Right lobe of liver (tissue), 6 donors: Measurements from ENCODE around the gene EPHA10. TPM values are rescaled to one million over a fixed set of nuclear protein-coding genes. Genes with fewer than 3 reads are reported as not detected.

Source experiments
- ATAC-seq, 4 donors: fragments of 200-7000 bp; cut with Tn5 transposase; one replicate each; pipeline ENCODE4 v1.9.1; 2020; ENCODE audit warnings: mild to moderate bottlenecking in 4 of 4, moderate library complexity in 4 of 4
- DNase-seq, 3 donors: peaks; one replicate each; pipeline ENCODE4 v3.0.0-alpha.2; 2020
- H3K27ac ChIP-seq, 3 donors: fragments of 200-600 bp; one replicate each; pipeline ENCODE4 v1.8.0; 2022
- H3K27me3 ChIP-seq, 2 donors: fragments of 200-600 bp; one replicate each; pipeline ENCODE4 v1.8.0; 2022
- H3K36me3 ChIP-seq, 4 donors: fragments of 200-600 bp; sonication (generic) in 1 of 4; one replicate each; pipeline versions ENCODE4 v1.5.1 to v1.8.0; 2017 to 2022; ENCODE audit warnings: control low read depth in 1 of 4
- H3K4me1 ChIP-seq, 4 donors: fragments of 200-600 bp; sonication (generic) in 1 of 4; one replicate each; pipeline versions ENCODE4 v1.5.1 to v1.8.0; 2017 to 2022; ENCODE audit warnings: control low read depth in 1 of 4
- H3K4me3 ChIP-seq, 3 donors: fragments of 200-600 bp; one replicate each; pipeline ENCODE4 v1.8.0; 2022
- H3K9me3 ChIP-seq, 4 donors: fragments of 200-600 bp; sonication (generic) in 1 of 4; one replicate each; pipeline versions ENCODE4 v1.5.1 to v1.8.0; 2017 to 2022; ENCODE audit warnings: control low read depth in 1 of 4
- CTCF ChIP-seq, 4 donors: fragments of 200-600 bp in 3 of 4; fragments of 450-650 bp in 1 of 4; IDR thresholded peaks; one replicate each; pipeline versions ENCODE4 v1.5.1 to v1.8.0; 2016 to 2022; ENCODE audit warnings: antibody characterized with exemption in 4 of 4, mild to moderate bottlenecking in 2 of 4
- POLR2A ChIP-seq: fragments of 450-650 bp; IDR thresholded peaks from one replicate; pipeline ENCODE4 v1.6.1; 2017; ENCODE audit warnings: antibody characterized with exemption, mild to moderate bottlenecking
- WGBS: methylation state at CpG from one replicate; pipeline ENCODE4 v1.1.6; 2018; ENCODE audit warnings: low coverage, low lambda C conversion rate; ENCODE audit not compliant: insufficient coverage; ENCODE audit errors: missing lambda C conversion rate; 5-methylcytosine and 5-hydroxymethylcytosine counted together
- intact Hi-C, 2 donors: fragments of 100-400 bp; cut with DNase I; formaldehyde crosslinking; loops; one replicate each; pipeline versions ENCODE4 v1.11.2 to v1.14.1; 2022
- total RNA-seq, 6 experiments: library from RNA; depleted of rRNA in 2 of 6; stranded (reverse); fragments of >200 nt in 2 of 6; fragmentation: NEBNext Ultra II Directional in 3 of 6; extraction: Animal tissue kit (Norgen Biotek cat#: 25700) in 3 of 6; gene quantifications; one replicate each; pipeline versions ENCODE4 v1.1.0 to v1.2.4, GENCODE V29; 2016 to 2023
- donor health status: DM: no; HTN: yes; CAD: no.
- donor health status: DM: no; HTN: no; CAD: no.
- donor health status: DM: no; HTN: no; CAD: no.
- donor health status: DM: no; HTN: yes; CAD: no.
- donor health status: DM: no; HTN: yes; CAD: no.

EPHA10 gene
- total RNA-seq, 6 experiments from 2014 or later: 0.07 to 0.16 TPM; not detected in 4

GRCh38 chr1:37809942-37810341 lies 45.0 kb upstream of the EPHA10 start:
- intact Hi-C loops: no loop called here
- TF ChIP-seq CTCF (IDR thresholded peaks at IDR 0.05): no peak
- no peak for TF ChIP-seq POLR2A
- no peak for DNase-seq
- Histone ChIP-seq H3K27ac (no peak overlapping the region), H3K9me3 (no peaks in the 10 kb centered on the region), H3K36me3 (peaks cover 3 to 19% (median 8%) of the 10 kb centered on the region in 4 donors), H3K4me3 (no peak overlapping the region), H3K4me1 (peaks cover 0 to 20% (median 7%) of the 10 kb centered on the region in 4 donors), H3K27me3 (no peaks in the 10 kb centered on the region)
- no peak for ATAC-seq
- 22% methylated on average over 2 of the region's 2 CpGs for WGBS

- peaks cover 10 to 32% (median 21%) of the 10 kb centered on the region in 4 donors for H3K36me3 ChIP-seq
- H3K27me3 ChIP-seq: no peaks in the 10 kb centered on the region
- H3K4me3 ChIP-seq: peak overlapping the region; percentile 87 to 95 (median 92)
- no peak for TF ChIP-seq CTCF (IDR thresholded peaks at IDR 0.05)
- TF ChIP-seq POLR2A: peak; percentile 34
- 4% methylated on average over 21 of the region's 54 CpGs for WGBS
- H3K9me3 ChIP-seq: no peaks in the 10 kb centered on the region
- H3K27ac ChIP-seq: peak overlapping the region; percentile 75 to 90 (median 87)
- peak; percentile 67 to 79 (median 78) for ATAC-seq
- peak; percentile 82 to 94 (median 90) for DNase-seq
- H3K4me1 ChIP-seq: peaks cover 0 to 20% (median 7%) of the 10 kb centered on the region in 4 donors
- intact Hi-C loops: no loop called here
Measured at GRCh38 chr1:37808369-37809319, 43.7 kb upstream of the EPHA10 start.

- Histone ChIP-seq H3K36me3 (peaks cover 11 to 41% (median 25%) of the 10 kb centered on the region in 4 donors), H3K27me3 (no peaks in the 10 kb centered on the region), H3K9me3 (no peaks in the 10 kb centered on the region), H3K4me1 (peaks cover 0 to 20% (median 7%) of the 10 kb centered on the region in 4 donors), H3K4me3 (peak within 1 kb of the TSS; percentile 87 to 95 (median 92)), H3K27ac (peak within 1 kb of the TSS; percentile 75 to 90 (median 87))
- WGBS: 0% methylated on average over 23 of the region's 95 CpGs
- ATAC-seq: peak; percentile 88 to 92 (median 90)
- intact Hi-C loops: no loop called here
- peak; percentile 96 to 97 (median 96) for DNase-seq
- TF ChIP-seq POLR2A (peak; percentile 85), CTCF (IDR thresholded peaks at IDR 0.05) (no peak)
Measured at GRCh38 chr1:37807555-37808368, 42.8 kb upstream of the EPHA10 start, which contains the start of the genes C1orf122 and YRDC. C1orf122 (plus strand) TSS chr1:37807790; CDS start chr1:37808405, 615 bp downstream. YRDC (minus strand) TSS chr1:37808208; CDS start chr1:37808180, 28 bp downstream.

GRCh38 chr1:37807220-37807554 lies 42.3 kb upstream of the EPHA10 start:
- peaks cover 0 to 20% (median 7%) of the 10 kb centered on the region in 4 donors for H3K4me1 ChIP-seq
- TF ChIP-seq POLR2A: no peak
- no peak for TF ChIP-seq CTCF (IDR thresholded peaks at IDR 0.05)
- WGBS: 13% methylated on average over 9 of the region's 9 CpGs
- ATAC-seq (no peak), DNase-seq (peak in 1 of 3 donors; percentile 26)
- intact Hi-C loops: no loop called here
- H3K27me3 ChIP-seq: no peaks in the 10 kb centered on the region
- peak overlapping the region; percentile 87 to 95 (median 92) for H3K4me3 ChIP-seq
- H3K9me3 ChIP-seq: no peaks in the 10 kb centered on the region
- H3K36me3 ChIP-seq: peaks cover 16 to 46% (median 27%) of the 10 kb centered on the region in 4 donors
- peak overlapping the region; percentile 75 to 90 (median 87) for H3K27ac ChIP-seq
